ENCODE results near the gene LRRN2. TPM values are rescaled to one million over a fixed set of nuclear protein-coding genes. Genes with fewer than 3 reads are reported as not detected.

LRRN2 gene
- total and polyA plus RNA-seq, 9 of the 15 experiments (the other 6 are each of a cell fraction or from before 2014, with no cell fraction given) = 0.05 TPM; not detected in 8

DNA sequence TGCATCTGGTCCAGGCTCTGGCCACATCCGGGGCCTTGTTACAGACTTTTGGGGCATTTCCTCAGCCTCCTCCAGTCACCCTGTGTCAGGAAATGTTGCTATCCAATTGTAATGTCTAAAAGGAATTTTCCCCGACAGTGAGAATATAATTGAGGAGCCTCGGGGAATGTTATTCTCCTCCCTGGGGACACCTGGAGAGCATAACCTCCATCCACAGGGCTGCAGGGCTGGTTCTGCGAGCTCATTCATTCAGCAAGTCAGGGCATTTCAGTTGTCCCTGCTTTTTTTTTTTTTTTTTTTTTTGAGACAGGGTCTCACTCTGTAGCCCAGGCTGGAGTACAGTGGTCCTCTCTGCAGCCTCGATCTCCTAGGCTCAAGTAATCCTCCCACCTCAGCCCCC, 96.7 kb downstream of the LRRN2 start (continued):
- TF ChIP-seq ZNF699 (CRISPR knock-in tag; IDR thresholded peaks at IDR 0.05; ENCODE audit: insufficient replicate concordance) (no peak), TOE1 (IDR thresholded peaks at IDR 0.05; ENCODE audit: borderline replicate concordance) (no peak), TOE1 (CRISPR knock-in tag; IDR thresholded peaks at IDR 0.05; ENCODE audit: borderline replicate concordance, low read depth) (no peak), TCF3 (CRISPR knock-in tag; IDR thresholded peaks at IDR 0.05) (no peak), KDM4B (IDR thresholded peaks at IDR 0.05; ENCODE audit: borderline replicate concordance in 2 of 2, low read depth in 1 of 2) (no peak), MCM2 (IDR thresholded peaks at IDR 0.05; ENCODE audit: low read depth) (no peak)
- TF ChIP-seq, protein P1, sequence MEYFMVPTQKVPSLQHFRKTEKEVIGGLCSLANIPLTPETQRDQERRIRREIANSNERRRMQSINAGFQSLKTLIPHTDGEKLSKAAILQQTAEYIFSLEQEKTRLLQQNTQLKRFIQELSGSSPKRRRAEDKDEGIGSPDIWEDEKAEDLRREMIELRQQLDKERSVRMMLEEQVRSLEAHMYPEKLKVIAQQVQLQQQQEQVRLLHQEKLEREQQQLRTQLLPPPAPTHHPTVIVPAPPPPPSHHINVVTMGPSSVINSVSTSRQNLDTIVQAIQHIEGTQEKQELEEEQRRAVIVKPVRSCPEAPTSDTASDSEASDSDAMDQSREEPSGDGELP (CRISPR knock-in tag; IDR thresholded peaks at IDR 0.05; ENCODE audit: borderline replicate concordance) = no peak

DNA sequence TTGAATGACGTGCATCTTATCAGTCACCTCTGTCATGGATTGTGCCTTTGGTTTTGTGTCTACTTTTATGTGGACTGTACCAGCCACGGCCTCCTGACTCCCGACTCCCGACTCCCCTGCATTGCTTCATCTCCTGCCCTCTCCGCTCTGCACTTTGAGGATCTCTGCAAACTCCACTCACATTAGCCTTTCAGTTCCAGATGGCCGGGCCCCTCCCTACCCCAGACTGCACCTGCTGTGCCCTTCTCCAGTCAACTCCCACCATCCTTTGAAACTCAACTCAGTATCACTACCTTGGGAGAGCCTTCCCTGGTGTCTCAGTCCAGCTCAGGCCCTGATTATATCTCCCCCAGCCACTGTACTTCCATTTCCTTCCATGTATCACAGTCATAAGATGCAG, 97.9 kb downstream of the LRRN2 start:
- DNase-seq (ENCODE audit: extremely low read depth in 1 of 4, low spot score in 3 of 4) (no peak), ATAC-seq (no peak), FAIRE-seq (no peak)
- no TSS peak for BruUV-seq (replicated peaks)
- Histone ChIP-seq H3K27ac (ENCODE audit: extremely low read depth, low read depth, low read length) (no peak overlapping the region), H3K9me1 (ENCODE audit: control insufficient read depth, insufficient read depth, low read length) (no peaks in the 10 kb centered on the region), H2AFZ (ENCODE audit: low read depth, low read length) (no peak overlapping the region), H3K9ac (ENCODE audit: insufficient read depth in 1 of 2, low read depth in 2 of 2, low read length in 2 of 2) (no peak overlapping the region), H4K20me1 (replicated peaks; ENCODE audit: control insufficient read depth, insufficient read depth, low read length) (0 out of 2 replicates have a peak, but pooled peaks cover 4% of the 10 kb centered on the region), H3K4me2 (ENCODE audit: insufficient read depth, low read length) (no peak overlapping the region), H3K36me3 (ENCODE audit: control insufficient read depth, insufficient read depth, low read length) (no peaks in the 10 kb centered on the region), H3K27me3 (ENCODE audit: control insufficient read depth in 2 of 2, insufficient read depth in 2 of 2, low read length in 2 of 2) (peaks cover 25 to 50% of the 10 kb centered on the region in 2 experiments), H3K9me3 (replicated peaks; ENCODE audit: control insufficient read depth, insufficient read depth, low read depth, low read length) (no peaks in the 10 kb centered on the region), H3K79me2 (ENCODE audit: control insufficient read depth, insufficient read depth, low read length) (no peaks in the 10 kb centered on the region), H3K4me3 (no peak overlapping the region), H3K4me1 (replicated peaks in 1 of 2; ENCODE audit: control insufficient read depth in 2 of 2, insufficient read depth in 2 of 2, low read length in 2 of 2) (peaks cover 0 to 4% of the 10 kb centered on the region in 2 experiments; a peak in 1 of 5 replicates)
- POLR2A ChIA-PET = interaction anchor here (1.5 kb wide), 1 partner anchor 28 kb away, joined by 4 read pairs; no protein-coding TSS in a partner anchor
- in situ Hi-C loops (cut with MboI) = no loop called here
- TF ChIP-seq ZBED1 (IDR thresholded peaks at IDR 0.05) (no peak), CBX5 (IDR thresholded peaks at IDR 0.05; ENCODE audit: borderline replicate concordance, low read depth) (no peak), TFAM (CRISPR knock-in tag; conservative IDR thresholded peaks at IDR 0.05) (no peak), GATAD2A (IDR thresholded peaks at IDR 0.05) (no peak)
- TF ChIP-seq, protein P2, sequence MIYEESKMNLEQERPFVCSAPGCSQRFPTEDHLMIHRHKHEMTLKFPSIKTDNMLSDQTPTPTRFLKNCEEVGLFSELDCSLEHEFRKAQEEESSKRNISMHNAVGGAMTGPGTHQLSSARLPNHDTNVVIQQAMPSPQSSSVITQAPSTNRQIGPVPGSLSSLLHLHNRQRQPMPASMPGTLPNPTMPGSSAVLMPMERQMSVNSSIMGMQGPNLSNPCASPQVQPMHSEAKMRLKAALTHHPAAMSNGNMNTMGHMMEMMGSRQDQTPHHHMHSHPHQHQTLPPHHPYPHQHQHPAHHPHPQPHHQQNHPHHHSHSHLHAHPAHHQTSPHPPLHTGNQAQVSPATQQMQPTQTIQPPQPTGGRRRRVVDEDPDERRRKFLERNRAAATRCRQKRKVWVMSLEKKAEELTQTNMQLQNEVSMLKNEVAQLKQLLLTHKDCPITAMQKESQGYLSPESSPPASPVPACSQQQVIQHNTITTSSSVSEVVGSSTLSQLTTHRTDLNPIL (CRISPR knock-in tag; IDR thresholded peaks at IDR 0.05) = no peak
- TF ChIP-seq, protein P3, sequence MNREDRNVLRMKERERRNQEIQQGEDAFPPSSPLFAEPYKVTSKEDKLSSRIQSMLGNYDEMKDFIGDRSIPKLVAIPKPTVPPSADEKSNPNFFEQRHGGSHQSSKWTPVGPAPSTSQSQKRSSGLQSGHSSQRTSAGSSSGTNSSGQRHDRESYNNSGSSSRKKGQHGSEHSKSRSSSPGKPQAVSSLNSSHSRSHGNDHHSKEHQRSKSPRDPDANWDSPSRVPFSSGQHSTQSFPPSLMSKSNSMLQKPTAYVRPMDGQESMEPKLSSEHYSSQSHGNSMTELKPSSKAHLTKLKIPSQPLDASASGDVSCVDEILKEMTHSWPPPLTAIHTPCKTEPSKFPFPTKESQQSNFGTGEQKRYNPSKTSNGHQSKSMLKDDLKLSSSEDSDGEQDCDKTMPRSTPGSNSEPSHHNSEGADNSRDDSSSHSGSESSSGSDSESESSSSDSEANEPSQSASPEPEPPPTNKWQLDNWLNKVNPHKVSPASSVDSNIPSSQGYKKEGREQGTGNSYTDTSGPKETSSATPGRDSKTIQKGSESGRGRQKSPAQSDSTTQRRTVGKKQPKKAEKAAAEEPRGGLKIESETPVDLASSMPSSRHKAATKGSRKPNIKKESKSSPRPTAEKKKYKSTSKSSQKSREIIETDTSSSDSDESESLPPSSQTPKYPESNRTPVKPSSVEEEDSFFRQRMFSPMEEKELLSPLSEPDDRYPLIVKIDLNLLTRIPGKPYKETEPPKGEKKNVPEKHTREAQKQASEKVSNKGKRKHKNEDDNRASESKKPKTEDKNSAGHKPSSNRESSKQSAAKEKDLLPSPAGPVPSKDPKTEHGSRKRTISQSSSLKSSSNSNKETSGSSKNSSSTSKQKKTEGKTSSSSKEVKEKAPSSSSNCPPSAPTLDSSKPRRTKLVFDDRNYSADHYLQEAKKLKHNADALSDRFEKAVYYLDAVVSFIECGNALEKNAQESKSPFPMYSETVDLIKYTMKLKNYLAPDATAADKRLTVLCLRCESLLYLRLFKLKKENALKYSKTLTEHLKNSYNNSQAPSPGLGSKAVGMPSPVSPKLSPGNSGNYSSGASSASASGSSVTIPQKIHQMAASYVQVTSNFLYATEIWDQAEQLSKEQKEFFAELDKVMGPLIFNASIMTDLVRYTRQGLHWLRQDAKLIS (CRISPR knock-in tag; IDR thresholded peaks at IDR 0.05) = no peak
- 9% methylated on average over 6 of the region's 6 CpGs for WGBS (ENCODE audit: insufficient coverage, low coverage, missing lambda C conversion rate)
- intact Hi-C loops (cut with micrococcal nuclease) = no loop called here
- CTCF ChIA-PET (ENCODE audit: low intra/inter-chr PET ratio) = no interaction called here

Data from K562 (cell line).